NCI-H526 (cell line): Measurements from ENCODE around the gene WLS.

Experiments
- DNase-seq, 2 experiments: peaks; one replicate each; lab custom pipeline; 2025; lab: John Stamatoyannopoulos, UW

WLS gene

DNA sequence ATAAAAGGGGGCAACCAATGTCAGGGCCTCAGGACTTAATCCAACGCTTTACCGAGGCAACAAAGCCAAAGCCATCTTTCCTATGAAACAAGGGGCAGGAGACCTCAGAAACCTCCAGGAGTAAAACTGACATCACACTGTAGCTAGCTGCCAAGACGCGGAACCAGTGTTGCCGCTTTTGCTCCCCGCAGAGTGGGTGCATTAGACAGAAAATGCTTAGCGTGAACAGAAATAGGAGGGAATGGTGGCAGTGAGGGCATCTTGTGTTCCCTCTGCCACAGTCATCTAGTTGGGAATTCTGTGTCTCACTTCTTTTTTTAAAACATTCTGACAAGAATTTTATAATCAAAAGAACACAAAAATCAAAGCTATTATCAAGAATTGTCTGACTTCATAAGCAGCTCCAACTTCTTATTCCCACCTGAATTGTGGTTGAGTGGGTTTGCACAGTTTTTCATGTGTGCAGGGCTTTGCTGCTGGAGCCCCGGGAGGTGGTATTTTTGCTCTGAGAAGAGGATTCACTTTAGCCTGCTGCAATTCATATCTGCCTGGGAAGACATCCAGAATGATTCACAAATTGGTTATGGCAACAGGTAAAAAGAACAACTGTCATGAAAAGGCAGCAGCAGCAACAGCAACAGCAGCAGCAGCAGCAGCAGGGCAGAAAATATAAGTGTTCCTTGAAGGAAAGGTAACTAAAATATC, 99.7 kb downstream of the WLS start:
- no peak for DNase-seq

DNA sequence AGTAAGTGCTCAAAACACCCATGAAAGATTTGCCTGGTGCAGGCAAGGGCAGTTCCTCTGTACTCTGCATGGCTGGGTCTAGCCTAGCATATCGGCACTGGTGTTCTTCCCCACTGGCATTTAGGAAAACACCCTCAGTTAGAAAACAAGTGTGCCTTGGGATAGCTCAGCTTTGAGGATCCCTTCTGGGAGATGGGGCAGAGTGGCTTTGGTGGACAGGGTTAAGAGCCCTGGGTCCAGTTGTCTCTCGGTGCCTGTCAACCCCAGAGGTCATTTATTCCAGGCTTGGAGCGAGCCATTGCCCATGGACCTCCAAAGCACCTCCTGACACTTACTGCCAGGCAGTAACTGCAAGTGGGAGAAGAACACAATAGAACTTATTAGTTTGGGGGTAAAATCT, 101.1 kb downstream of the WLS start:
- no peak for DNase-seq

GRCh38 chr1:68129536-68130250, 102.6 kb downstream of the WLS start:
- no peak for DNase-seq

DNA sequence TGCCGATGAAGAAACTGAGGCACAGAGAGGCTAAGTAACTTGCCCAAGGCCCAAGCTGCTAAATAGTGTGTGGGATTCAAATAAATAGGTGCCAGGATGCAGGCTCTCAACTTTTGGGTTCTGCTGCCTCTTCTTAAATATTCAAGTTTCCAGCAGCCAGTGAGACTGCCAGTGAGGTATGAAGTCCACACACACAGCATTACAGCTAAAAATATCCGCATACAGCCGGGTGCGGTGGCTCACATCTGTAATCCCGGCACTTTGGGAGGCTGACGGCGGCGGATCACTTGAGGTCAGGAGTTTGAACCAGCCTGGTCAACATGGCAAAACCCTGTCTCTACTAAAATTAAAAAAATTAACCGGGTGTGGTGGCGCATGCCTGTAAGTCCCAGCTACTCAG, 103.5 kb downstream of the WLS start:
- no peak for DNase-seq

- peak; percentile 83 to 87 for DNase-seq
Observed at GRCh38 chr1:68128157-68128556, 104.2 kb downstream of the WLS start.

GRCh38 chr1:68121536-68121935, 110.8 kb downstream of the WLS start:
- no peak for DNase-seq

- DNase-seq, result peak; percentile 45 to 83
Observed at GRCh38 chr1:68120136-68120791, 112.1 kb downstream of the WLS start.

- DNase-seq, result no peak
Observed at GRCh38 chr1:68119445-68119844, 112.9 kb downstream of the WLS start.

GRCh38 chr1:68117416-68117815, 114.9 kb downstream of the WLS start:
- DNase-seq, result no peak

DNA sequence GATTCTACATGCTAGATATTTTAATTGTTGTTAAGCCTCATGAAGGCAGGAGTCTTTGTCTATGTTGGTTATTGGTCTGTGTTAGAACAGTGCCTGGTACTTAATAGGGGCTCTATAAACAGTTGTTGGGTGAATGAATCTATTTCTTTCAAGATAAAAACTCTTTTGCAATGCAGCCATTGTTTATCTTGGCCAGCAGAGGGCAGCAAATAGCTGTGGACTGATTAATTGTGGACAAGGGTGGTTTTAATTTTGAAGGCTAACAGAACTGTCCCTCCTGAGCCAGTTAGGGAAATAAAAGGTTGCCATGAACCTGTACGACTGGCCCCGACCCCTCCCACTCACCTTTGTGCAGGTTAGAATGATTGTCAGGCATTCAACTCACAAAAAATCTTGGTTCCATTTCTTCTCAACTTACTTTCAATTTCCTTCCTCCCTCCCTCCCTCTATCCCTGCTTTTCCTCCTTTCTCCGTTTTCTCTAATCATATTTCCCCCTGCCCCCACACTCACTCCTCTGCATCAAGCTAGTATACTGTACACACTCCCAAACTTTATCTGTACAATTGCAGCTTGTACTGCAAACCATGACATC, 115.6 kb downstream of the WLS start:
- peak; percentile 21 to 70 for DNase-seq

DNA sequence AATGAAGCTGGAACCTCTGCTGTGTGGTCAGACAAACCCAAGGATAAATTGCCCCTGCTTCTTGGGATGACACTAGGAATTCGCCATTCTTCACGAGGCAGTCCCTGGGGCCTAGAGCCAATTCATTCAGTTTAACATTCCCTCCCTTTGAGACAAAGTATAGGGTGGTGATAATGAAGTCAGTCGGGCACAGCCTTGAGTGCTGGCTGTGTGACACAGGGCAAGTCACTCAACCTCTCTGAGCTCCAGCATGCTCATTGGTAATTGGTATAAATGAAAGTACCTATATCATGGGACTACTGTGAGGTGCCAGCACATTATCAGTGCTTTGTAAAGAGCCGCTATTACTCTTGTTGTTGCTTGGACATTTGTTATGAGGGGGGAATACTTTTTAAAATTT, 117.0 kb downstream of the WLS start:
- no peak for DNase-seq

DNA sequence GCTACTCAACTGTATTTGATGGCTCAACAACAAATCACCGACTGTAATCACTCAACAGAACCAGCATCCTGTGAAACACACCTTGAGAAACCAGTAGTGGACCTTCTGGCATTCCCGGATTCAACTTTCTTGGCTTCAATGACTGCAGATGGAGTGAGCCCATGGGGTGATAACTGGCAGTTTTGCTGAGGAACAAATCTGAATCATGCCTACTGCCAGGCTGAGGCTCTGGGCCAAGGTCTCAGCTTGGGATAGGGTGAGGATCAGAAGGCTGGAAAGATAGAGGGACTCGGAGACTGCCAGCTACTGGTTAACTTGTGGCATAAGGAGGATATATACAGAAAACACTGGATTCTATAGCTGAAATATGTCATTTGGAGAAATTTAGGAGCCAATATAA, 118.4 kb downstream of the WLS start:
- no peak for DNase-seq

DNA sequence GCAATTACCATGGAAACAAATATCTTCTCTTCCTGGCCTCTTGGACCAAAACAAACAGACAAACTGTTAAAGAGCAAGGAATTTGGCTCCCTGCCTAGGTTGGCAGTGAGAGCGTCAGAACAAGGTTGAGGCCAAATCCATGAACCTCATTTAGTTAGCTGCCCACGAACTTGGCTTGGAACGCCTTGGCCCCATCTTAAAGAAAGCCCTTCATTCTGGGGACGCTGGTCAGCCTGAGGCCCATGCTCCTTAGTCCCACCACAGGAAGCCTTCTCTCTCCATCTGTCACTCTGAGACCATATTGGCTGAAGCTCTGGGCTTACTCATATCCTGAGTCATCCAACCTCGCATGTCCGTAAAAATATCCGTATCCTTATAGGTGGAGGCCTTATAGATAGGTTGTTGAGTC, 119.5 kb downstream of the WLS start:
- DNase-seq, result no peak

DNA sequence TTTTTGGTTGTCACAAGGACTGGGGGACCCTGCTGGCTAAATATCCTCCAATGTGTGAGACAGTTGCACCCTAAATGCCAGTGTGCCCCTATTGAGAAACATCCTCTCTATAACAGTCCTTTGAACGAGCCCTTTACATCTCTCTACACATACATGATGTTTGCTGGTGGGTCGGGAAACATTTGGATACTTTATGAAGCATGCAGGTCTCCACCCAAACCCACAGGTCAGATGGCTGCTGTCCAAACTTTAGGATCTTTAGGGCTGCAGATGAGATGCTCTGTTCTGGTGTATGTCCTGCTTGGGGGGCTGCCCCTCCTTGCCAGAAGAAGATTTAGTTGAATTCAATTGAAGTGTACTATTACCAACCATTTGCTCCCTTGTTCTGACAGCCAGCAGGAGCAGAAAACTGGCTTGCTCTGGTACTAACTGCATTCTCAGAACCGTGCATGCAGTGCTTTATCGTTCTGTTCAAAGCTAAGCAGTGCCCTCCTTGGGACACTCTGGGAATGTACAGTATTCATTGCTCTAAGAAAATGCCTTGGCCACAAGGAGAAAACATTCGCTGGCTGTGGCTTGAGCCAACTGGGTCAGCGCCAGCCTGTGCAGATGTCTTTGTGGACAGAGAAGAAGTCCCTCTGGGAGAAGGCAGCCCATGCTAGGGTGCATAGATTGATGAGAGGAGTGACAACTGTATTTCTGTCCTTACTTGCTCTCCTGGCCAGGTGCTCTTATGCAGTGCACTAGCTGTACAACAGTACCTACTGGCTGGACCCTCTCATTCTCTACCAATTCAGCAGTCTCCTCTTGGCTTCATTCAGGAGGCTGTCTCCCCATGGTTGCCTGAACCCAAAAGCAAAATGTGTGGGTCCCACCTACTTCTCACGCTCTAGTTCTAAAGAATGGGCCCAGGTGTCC, 120.5 kb downstream of the WLS start:
- DNase-seq, result peak; percentile 37 to 83

GRCh38 chr1:68107771-68108170, 124.6 kb downstream of the WLS start:
- DNase-seq, result no peak

GRCh38 chr1:68103884-68104554, 128.3 kb downstream of the WLS start:
- no peak for DNase-seq

DNA sequence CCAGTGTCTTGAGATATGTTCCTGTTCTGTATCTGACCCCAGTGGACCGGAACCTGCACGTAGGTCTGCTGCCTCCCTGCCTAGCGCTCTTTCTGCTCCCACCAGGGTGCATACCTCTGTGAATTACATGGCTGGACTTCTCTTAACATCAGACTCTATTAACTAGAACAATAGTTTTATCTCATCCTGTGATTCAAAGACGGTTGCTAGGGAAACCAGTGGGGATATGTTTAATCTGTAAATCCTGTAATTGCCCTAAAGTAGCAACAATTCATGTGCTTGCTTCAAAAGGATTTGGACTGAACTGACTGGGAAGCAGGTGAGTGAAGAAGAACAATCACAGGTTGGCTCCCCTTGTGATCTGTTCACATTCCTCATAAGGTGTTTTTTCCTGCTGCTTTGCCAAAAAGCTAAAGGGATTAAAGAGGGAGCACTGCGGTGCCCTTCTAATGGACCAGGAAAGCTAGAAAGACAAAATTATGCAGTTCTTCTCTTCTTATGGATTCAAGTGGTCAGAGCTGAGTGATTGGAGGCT, 129.2 kb downstream of the WLS start:
- no peak for DNase-seq

DNA sequence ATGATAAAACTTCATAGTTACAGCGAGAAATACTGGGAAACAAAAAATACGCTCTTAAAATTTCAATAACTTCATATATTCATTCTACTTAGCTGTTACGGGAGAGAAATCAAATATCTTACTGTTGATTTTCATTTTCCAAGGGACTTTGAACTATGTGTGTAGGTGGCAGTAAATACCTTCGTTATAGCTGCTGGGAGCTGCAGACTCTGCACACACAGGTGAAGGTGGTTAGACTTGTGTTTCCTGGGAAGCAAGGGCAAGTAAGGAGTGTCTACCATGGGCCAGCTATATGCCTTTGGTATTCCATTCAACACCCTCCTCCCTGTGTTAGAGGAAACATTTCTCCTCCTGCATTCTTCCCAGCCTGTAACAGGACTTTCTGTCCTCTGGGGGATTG, 130.5 kb downstream of the WLS start:
- no peak for DNase-seq

- DNase-seq, result no peak
Observed at GRCh38 chr1:68100571-68100970, 131.8 kb downstream of the WLS start.

GRCh38 chr1:68093737-68094136, 138.6 kb downstream of the WLS start:
- no peak for DNase-seq

DNA sequence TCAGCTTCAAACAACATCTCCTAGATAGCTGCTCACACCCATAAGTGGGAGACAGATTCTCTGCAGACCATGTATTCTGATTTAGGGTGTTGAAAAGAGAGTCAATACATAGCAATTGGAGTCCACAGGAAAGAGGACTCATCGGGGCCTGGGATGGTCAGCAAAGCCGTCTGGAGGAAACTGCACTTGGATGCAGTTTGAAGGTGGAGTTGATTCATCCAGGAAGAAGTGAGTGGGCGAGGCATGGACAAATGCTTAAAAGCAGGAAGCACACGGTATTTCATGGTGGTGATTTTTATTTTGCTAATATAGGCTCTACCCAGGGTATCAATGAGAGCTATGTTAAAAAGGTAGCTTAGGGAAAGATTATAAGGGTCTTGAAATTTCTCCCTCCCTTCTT, 145.1 kb downstream of the WLS start:
- no peak for DNase-seq
